ENCODE data around the gene PDIK1L. TPM values are rescaled to one million over a fixed set of nuclear protein-coding genes. Genes with fewer than 3 reads are reported as not detected.

The PDIK1L gene
- total and polyA plus RNA-seq, 2 donors (not counting 3 experiments of a cell fraction or from before 2014, with no cell fraction given) = 1.6 to 5.6 TPM

- H3K9me1 ChIP-seq (replicated peaks; ENCODE audit: control insufficient read depth, extremely low read depth, insufficient read depth, low read length) = no peaks in the 10 kb centered on the region
- H3K36me3 ChIP-seq (ENCODE audit: control insufficient read depth in 2 of 2, extremely low read depth in 1 of 2, insufficient read depth in 2 of 2, low read length in 2 of 2) = peaks cover 0 to 4% of the 10 kb centered on the region in 2 experiments
- ChIA-PET POLR2A (no interaction called here), CTCF (interaction anchor here (0.7 to 3.7 kb wide), 7 partner anchors 9 to 124 kb away, joined by 3 to 12 read pairs (median 6); partner anchors contain the start of genes CEP85 and ZNF593)
- intact Hi-C loops (cut with micrococcal nuclease) = loop anchor here (2.0 kb wide), 1 partner anchor 56 kb away; no protein-coding TSS in a partner anchor
- H3K79me2 ChIP-seq (ENCODE audit: control insufficient read depth, insufficient read depth, low read length) = no peaks in the 10 kb centered on the region
- peaks cover 42% of the 10 kb centered on the region for H3K4me1 ChIP-seq (ENCODE audit: control insufficient read depth, extremely low read depth, insufficient read depth, low read length)
- H3K4me2 ChIP-seq (ENCODE audit: insufficient read depth, low read length) = peak overlapping the region; percentile 63
- H4K20me1 ChIP-seq (replicated peaks; ENCODE audit: control insufficient read depth, extremely low read depth, insufficient read depth, low read length) = no peaks in the 10 kb centered on the region
- H3K9ac ChIP-seq (replicated peaks; ENCODE audit: extremely low read depth, insufficient read depth, low read length) = no peak overlapping the region
- TF ChIP-seq POLR2AphosphoS5 (IDR thresholded peaks at IDR 0.05; ENCODE audit: insufficient read depth, low read depth, low read length) = no peak
- no peak for TF ChIP-seq MYC (IDR thresholded peaks at IDR 0.05; ENCODE audit: low read depth, low read length)
- no peak for TF ChIP-seq JUN (IDR thresholded peaks at IDR 0.05; ENCODE audit: borderline replicate concordance, insufficient read depth, insufficient read length, low read depth)
- TF ChIP-seq GATA2 (IDR thresholded peaks at IDR 0.05; ENCODE audit: insufficient read depth, insufficient read length, low read depth, low read length) = no peak
- TF ChIP-seq FOS (IDR thresholded peaks at IDR 0.05; ENCODE audit: borderline replicate concordance, insufficient read depth, low read length) = no peak
- TF ChIP-seq POLR2A (IDR thresholded peaks at IDR 0.05; ENCODE audit: low read depth, low read length) = no peak
- TF ChIP-seq MAX (IDR thresholded peaks at IDR 0.05; ENCODE audit: insufficient read depth, insufficient read length) = no peak
- TF ChIP-seq EZH2 (IDR thresholded peaks at IDR 0.05; ENCODE audit: borderline replicate concordance, low read depth, low read length, severe bottlenecking) = no peak
- no peak for TF ChIP-seq CTCF (IDR thresholded peaks at IDR 0.05; ENCODE audit: extremely low read depth in 1 of 2, insufficient read depth in 1 of 2, low read depth in 1 of 2, low read length in 2 of 2)
- no peaks in the 10 kb centered on the region for H3K27me3 ChIP-seq (ENCODE audit: control insufficient read depth in 2 of 2, insufficient read depth in 2 of 2, low read length in 2 of 2)
- peak; percentile 67 for FAIRE-seq
- no peak overlapping the region for H3K27ac ChIP-seq (ENCODE audit: insufficient read depth, low read depth, low read length)
- no peaks in the 10 kb centered on the region for H3K9me3 ChIP-seq (replicated peaks; ENCODE audit: control insufficient read depth, insufficient read depth, low read length)
- dilution Hi-C loops (cut with MboI; ENCODE audit: extremely low pct_ligation_motif_present, low sequenced_read_pairs) = no loop called here
- BruUV-seq (replicated peaks) = no TSS peak
- H2AFZ ChIP-seq (ENCODE audit: low read depth, low read length) = peak overlapping the region; percentile 25
- H3K4me3 ChIP-seq (replicated peaks in 1 of 3; ENCODE audit: insufficient read depth in 1 of 3, low read depth in 1 of 3, low read length in 3 of 3) = peak overlapping the region in 2 of 3 experiments; percentile 20 to 28
- peak; percentile 31 for DNase-seq (ENCODE audit: low read depth, low spot score)
These were observed 49.1 kb downstream of the PDIK1L start for GRCh38 chr1:26160527-26161414.
